GM12878 (cell line): ENCODE data around the gene SRSF10. TPM values are rescaled to one million over a fixed set of nuclear protein-coding genes. Genes with fewer than 3 reads are reported as not detected.

ENCODE experiments used
- ATAC-seq: fragments of 200-7000 bp; cut with Tn5 transposase; 3 replicates; pipeline ENCODE4 v1.9.1; 2020; ENCODE audit warnings: mild to moderate bottlenecking, moderate library complexity
- BruUV-seq: library from RNA; stranded (reverse); fragments of 400-500 nt; replicated peaks from 2 replicates; lab custom pipeline; 2021; lab: Mats Ljungman, UMichigan
- CTCF ChIA-PET: fragments of 300-600 bp; sonication (Branson Sonifier 250); formaldehyde crosslinking; extraction: SDS; loops from one replicate; lab custom pipeline; 2021; ENCODE audit warnings: inconsistent platforms; lab: Yijun Ruan, JAX
- POLR2A ChIA-PET: fragments of 350-600 bp; formaldehyde crosslinking; extraction: SDS; loops from one replicate; lab custom pipeline; 2021; ENCODE audit warnings: inconsistent platforms; lab: Charles Lee
- RAD21 ChIA-PET: fragments of 300-600 bp; sonication (Branson Sonifier 250); formaldehyde crosslinking; loops from one replicate; lab custom pipeline; 2023; ENCODE audit warnings: antibody characterized with exemption; ENCODE audit not compliant: unreplicated experiment; lab: Charles Lee
- SMC1A ChIA-PET: fragments of 300-600 bp; sonication (Branson Sonifier 250); formaldehyde crosslinking; loops from one replicate; lab custom pipeline; 2023; ENCODE audit not compliant: unreplicated experiment, uncharacterized antibody; lab: Charles Lee
- DNase-seq: peaks from one replicate; pipeline ENCODE4 v3.0.0-alpha.2; 2011; ENCODE audit warnings: low read depth, low spot score
- FAIRE-seq: peaks from 3 replicates; lab custom pipeline; 2011; peaks lifted over from hg19 to GRCh38; lab: Jason Lieb, UNC
- H2AFZ ChIP-seq: 2 replicates; pipeline ENCODE4 v1.6.0; 2011; ENCODE audit warnings: low read depth, low read length, control low read depth; ENCODE audit not compliant: control insufficient read depth
- H3K27ac ChIP-seq: 2 replicates; pipeline ENCODE4 v1.5.1; 2011; ENCODE audit warnings: control low read depth; ENCODE audit not compliant: control insufficient read depth, insufficient read depth
- H3K27me3 ChIP-seq, 2 experiments: replicated peaks in 1 of 2; 2 replicates each; pipeline versions ENCODE4 v1.6.0 to v1.6.1; 2011; ENCODE audit warnings: low read length in 1 of 2; ENCODE audit not compliant: control insufficient read depth in 2 of 2, insufficient read depth in 2 of 2
- H3K36me3 ChIP-seq, 2 experiments: 2 replicates each; pipeline ENCODE4 v1.5.1; 2011; ENCODE audit warnings: low read length in 1 of 2; ENCODE audit not compliant: control insufficient read depth in 2 of 2, insufficient read depth in 2 of 2
- H3K4me1 ChIP-seq: 2 replicates; pipeline ENCODE4 v1.6.1; 2011; ENCODE audit warnings: mild to moderate bottlenecking, low read length, moderate library complexity, mixed read lengths; ENCODE audit not compliant: control insufficient read depth, insufficient read depth
- H3K4me2 ChIP-seq: 2 replicates; pipeline ENCODE4 v1.6.0; 2011; ENCODE audit warnings: control low read depth; ENCODE audit not compliant: control insufficient read depth, insufficient read depth
- H3K4me3 ChIP-seq: fragments of 200-600 bp; sonication (generic); 2 replicates; pipeline ENCODE4 v1.5.1; 2016
- H3K79me2 ChIP-seq: 2 replicates; pipeline ENCODE4 v1.6.0; 2011; ENCODE audit warnings: low read length; ENCODE audit not compliant: control insufficient read depth, insufficient read depth
- H3K9ac ChIP-seq: 2 replicates; pipeline ENCODE4 v1.8.0; 2011; ENCODE audit warnings: low read length, control low read depth, mixed read lengths; ENCODE audit not compliant: control insufficient read depth, insufficient read depth
- H3K9me3 ChIP-seq: replicated peaks from 3 replicates; pipeline ENCODE4 v1.5.1; 2011; ENCODE audit warnings: mild to moderate bottlenecking, low read length; ENCODE audit not compliant: control insufficient read depth, insufficient read depth
- H4K20me1 ChIP-seq: 2 replicates; pipeline ENCODE4 v1.6.0; 2011; ENCODE audit not compliant: control insufficient read depth, insufficient read depth
- ATF7 ChIP-seq: fragments of 450-650 bp; IDR thresholded peaks from 2 replicates; pipeline ENCODE4 v1.6.1; 2016; ENCODE audit warnings: low read depth, mild to moderate bottlenecking
- CHD2 ChIP-seq: IDR thresholded peaks from 2 replicates; pipeline ENCODE4 v1.6.1; 2011; ENCODE audit warnings: low read depth, low read length, improper control_type of control experiment, borderline replicate concordance
- ETV6 ChIP-seq, 2 experiments: fragments of 450-650 bp in 1 of 2; IDR thresholded peaks in 1 of 2; conservative IDR thresholded peaks in 1 of 2; 2 replicates each; pipeline ENCODE4 v1.6.1; 2014; ENCODE audit warnings: antibody characterized with exemption in 1 of 2, borderline replicate concordance in 1 of 2, low read depth in 1 of 2, mild to moderate bottlenecking in 1 of 2, moderate library complexity in 1 of 2
- IRF5 ChIP-seq: fragments of 450-650 bp; IDR thresholded peaks from 2 replicates; pipeline ENCODE4 v1.6.1; 2017; ENCODE audit warnings: borderline replicate concordance
- MEF2B ChIP-seq: fragments of 450-650 bp; IDR thresholded peaks from 2 replicates; pipeline ENCODE4 v1.6.1; 2018; ENCODE audit warnings: mild to moderate bottlenecking, moderate library complexity; ENCODE audit not compliant: partially characterized antibody, poor library complexity, severe bottlenecking
- MTA3 ChIP-seq: IDR thresholded peaks from 2 replicates; pipeline ENCODE4 v1.6.1; 2012; ENCODE audit warnings: low read length, inconsistent platforms, borderline replicate concordance
- NFIC ChIP-seq: IDR thresholded peaks from 2 replicates; pipeline ENCODE4 v1.6.1; 2012; ENCODE audit warnings: low read depth, mild to moderate bottlenecking, inconsistent platforms, low read length, moderate library complexity
- NR2C1 ChIP-seq: fragments of 450-650 bp; IDR thresholded peaks from 2 replicates; pipeline ENCODE4 v1.6.1; 2017; ENCODE audit warnings: antibody characterized with exemption, mild to moderate bottlenecking, moderate library complexity
- RELA ChIP-seq: fragments of 450-650 bp; IDR thresholded peaks from 2 replicates; pipeline ENCODE4 v1.8.0; 2014; ENCODE audit warnings: borderline replicate concordance; ENCODE audit not compliant: partially characterized antibody
- RUNX3 ChIP-seq: IDR thresholded peaks from 2 replicates; pipeline ENCODE4 v1.6.1; 2012; ENCODE audit warnings: low read length, inconsistent platforms
- SIX5 ChIP-seq: IDR thresholded peaks from 2 replicates; pipeline ENCODE4 v1.6.1; 2011; ENCODE audit warnings: mild to moderate bottlenecking, low read depth, low read length, moderate library complexity; ENCODE audit not compliant: severe bottlenecking
- SMAD1 ChIP-seq: fragments of 450-650 bp; IDR thresholded peaks from 2 replicates; pipeline ENCODE4 v1.6.1; 2018; ENCODE audit warnings: mild to moderate bottlenecking, low read depth; ENCODE audit not compliant: partially characterized antibody
- SPI1 ChIP-seq: IDR thresholded peaks from 2 replicates; pipeline ENCODE4 v1.6.1; 2011; ENCODE audit warnings: low read depth, mild to moderate bottlenecking, low read length, moderate library complexity, borderline replicate concordance; ENCODE audit not compliant: insufficient read depth
- SUPT20H ChIP-seq: IDR thresholded peaks from 2 replicates; pipeline ENCODE4 v1.6.1; 2011; ENCODE audit warnings: low read depth, mild to moderate bottlenecking, low read length, moderate library complexity, borderline replicate concordance; ENCODE audit not compliant: control insufficient read depth
- TCF12 ChIP-seq: IDR thresholded peaks from 2 replicates; pipeline ENCODE4 v1.6.1; 2011; ENCODE audit warnings: low read depth, mild to moderate bottlenecking, low read length
- TCF7 ChIP-seq: IDR thresholded peaks from 2 replicates; pipeline ENCODE4 v1.6.1; 2014; ENCODE audit warnings: antibody characterized with exemption, borderline replicate concordance
- USF1 ChIP-seq: IDR thresholded peaks from 2 replicates; pipeline ENCODE4 v1.6.1; 2011; ENCODE audit warnings: borderline replicate concordance, low read depth, mild to moderate bottlenecking, moderate library complexity, mixed read lengths, low read length; ENCODE audit not compliant: insufficient read depth; ENCODE audit errors: extremely low read length
- USF2 ChIP-seq: IDR thresholded peaks from 2 replicates; pipeline ENCODE4 v1.6.1; 2011; ENCODE audit warnings: low read depth, low read length, improper control_type of control experiment, borderline replicate concordance
- ZSCAN29 ChIP-seq: fragments of 450-650 bp; IDR thresholded peaks from 2 replicates; pipeline ENCODE4 v1.6.1; 2017; ENCODE audit warnings: mild to moderate bottlenecking, moderate library complexity
- WGBS: methylation state at CpG from one replicate; pipeline ENCODE4 v1.1.6; 2016; ENCODE audit warnings: low lambda C conversion rate; ENCODE audit not compliant: insufficient replicate concordance, insufficient coverage; ENCODE audit errors: missing lambda C conversion rate; 5-methylcytosine and 5-hydroxymethylcytosine counted together
- in situ Hi-C: fragments of 300-500 bp; cut with MboI; formaldehyde crosslinking; loops from 9 replicates; pipeline ENCODE4 v1.14.3; 2018; ENCODE audit warnings: mixed read lengths
- intact Hi-C: fragments of 100-400 bp; cut with micrococcal nuclease; formaldehyde crosslinking; loops from one replicate; pipeline ENCODE4 v1.14.2; 2022; ENCODE audit not compliant: unreplicated experiment
- polyA plus RNA-seq, 11 experiments: library from polyadenylated mRNA; depleted of rRNA in 4 of 11; unstranded in 6 of 11; stranded (reverse) in 5 of 11; fragments of >200 nt; fragmentation: Nextera tagmentation in 4 of 11; fragmentation: Illumina TruSeq in 1 of 11; extraction: Ambion mirVana in 4 of 11; extraction: Trizol in 1 of 11; gene quantifications; 1 replicate in 1 of 11; 2 replicates in 10 of 11; pipeline versions ENCODE4 v1.2.1 to v1.2.3, GENCODE V29; 2011 to 2016; ENCODE audit warnings: inconsistent platforms in 2 of 11, missing spikeins in 2 of 11, low read depth in 1 of 11
- total RNA-seq, 4 experiments: library from RNA; depleted of rRNA in 3 of 4; stranded (reverse); fragments of >200 nt in 3 of 4; fragmentation: Illumina TruSeq in 1 of 4; extraction: Trizol in 1 of 4; gene quantifications; 2 replicates each; pipeline versions ENCODE4 v1.2.1 to v1.2.3, GENCODE V29; 2013 to 2021

The SRSF10 gene
- total and polyA plus RNA-seq, 10 of the 15 experiments (the other 5 are each of a cell fraction or from before 2014, with no cell fraction given) = 157 to 279 (median 222) TPM

- Histone ChIP-seq H3K36me3 (peaks cover 0 to 3% of the 10 kb centered on the region in 2 experiments; a peak in 2 of 4 replicates), H2AFZ (peak within 1 kb of the TSS; percentile 70), H3K79me2 (peaks cover 29% of the 10 kb centered on the region), H3K9ac (peak within 1 kb of the TSS; percentile 98), H3K27ac (peak within 1 kb of the TSS; percentile 97), H3K9me3 (no peaks in the 10 kb centered on the region), H3K27me3 (no peaks in the 10 kb centered on the region), H3K4me1 (peaks cover 31% of the 10 kb centered on the region), H3K4me3 (peak within 1 kb of the TSS; percentile 87), H4K20me1 (no peaks in the 10 kb centered on the region), H3K4me2 (peak within 1 kb of the TSS; percentile 70)
- in situ Hi-C loops (no loop called here), intact Hi-C loops (loop anchor here (2.0 to 5.0 kb wide), 4 partner anchors 21 to 433 kb away; partner anchors contain the start of gene SRSF10)
- ATAC-seq = peak; percentile 87
- WGBS = 2% methylated on average over 84 of the region's 84 CpGs
- POLR2A ChIA-PET = interaction anchor here (0.5 to 8.1 kb wide), 8 partner anchors 14 to 191 kb away, joined by 3 to 108 read pairs (median 6); partner anchors contain the start of gene SRSF10
- DNase-seq = peak; percentile 82
- no peak for FAIRE-seq
- BruUV-seq = no TSS peak
- RAD21 ChIA-PET = interaction anchor here (0.9 to 3.6 kb wide), 7 partner anchors 12 to 71 kb away, joined by 3 to 29 read pairs (median 11); no protein-coding TSS in a partner anchor
- SMC1A ChIA-PET = interaction anchor here (0.9 to 9.6 kb wide), 8 partner anchors 9 to 68 kb away, joined by 3 to 77 read pairs (median 6); partner anchors contain the start of gene SRSF10
- CTCF ChIA-PET = interaction anchor here (0.6 to 3.4 kb wide), 7 partner anchors 9 to 71 kb away, joined by 3 to 21 read pairs (median 4); partner anchors contain the start of gene SRSF10
- no peak for TF ChIP-seq SIX5
- TF ChIP-seq ETV6 (conservative IDR thresholded peaks at IDR 0.05 in 1 of 2, IDR thresholded peaks at IDR 0.05 in 1 of 2; ENCODE audit: borderline replicate concordance in 1 of 2, low read depth in 1 of 2) = peak in 1 of 2 experiments; percentile 23; a peak in 1 of 4 replicates
- peak; percentile 48 for TF ChIP-seq RELA
- TF ChIP-seq CHD2 = peak; percentile 59; the same call in 1 of the 2 replicates
- no peak for TF ChIP-seq SUPT20H
- TF ChIP-seq MEF2B = peak; percentile 10
- peak; percentile 41; the same call in 1 of the 2 replicates for TF ChIP-seq NFIC
- no peak for TF ChIP-seq MTA3
- TF ChIP-seq TCF12 = 0 out of 2 replicates have a peak, but pooled peaks have one; percentile 37
- no peak for TF ChIP-seq ATF7
- TF ChIP-seq ZSCAN29 = no peak
- no peak for TF ChIP-seq USF2
- no peak for TF ChIP-seq USF1
- TF ChIP-seq SMAD1 = peak; percentile 84
- TF ChIP-seq IRF5 = no peak
- TF ChIP-seq NR2C1 = peak; percentile 62
- no peak for TF ChIP-seq SPI1
- 0 out of 2 replicates have a peak, but pooled peaks have one; percentile 45 for TF ChIP-seq RUNX3
- no peak for TF ChIP-seq TCF7
Observed at GRCh38 chr1:23959461-23960290, 20.5 kb downstream of the SRSF10 start, which contains the start of gene PNRC2. Gene PNRC2, plus strand, starts transcription at chr1:23959828. Its CDS starts 1,630 bp downstream, at chr1:23961458.
